ENCODE data around the gene ROBO1. TPM values are rescaled to one million over a fixed set of nuclear protein-coding genes. Genes with fewer than 3 reads are reported as not detected.

The ROBO1 gene
- total RNA-seq, 1 donor from 2014 or later = 250 TPM

DNA sequence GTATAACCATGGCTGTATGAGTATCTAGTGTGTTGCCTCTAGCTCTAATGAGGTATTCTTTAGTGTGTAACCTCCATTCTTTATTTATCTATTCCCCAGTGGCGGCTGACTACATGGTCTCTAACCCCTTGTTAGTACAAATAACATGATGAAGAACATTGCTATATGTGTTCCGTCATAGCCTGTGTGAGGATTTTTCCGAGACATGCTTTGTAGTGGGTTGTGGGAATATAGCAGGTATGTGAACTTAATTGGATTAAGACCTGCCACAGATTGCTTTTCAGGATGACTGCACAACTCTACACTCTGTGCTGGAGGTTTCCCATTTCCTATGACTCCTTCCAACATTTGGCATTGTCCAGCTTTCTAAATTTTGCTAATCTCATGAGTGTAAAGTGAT lies 563.4 kb downstream of the ROBO1 start:
- Mint-ChIP-seq H3K27me3 (ENCODE audit: unreplicated experiment) (peaks cover 1% of the 10 kb centered on the region), H3K4me1 (ENCODE audit: unreplicated experiment) (no peaks in the 10 kb centered on the region), H3K27ac (ENCODE audit: unreplicated experiment) (no peak overlapping the region), H3K4me3 (ENCODE audit: unreplicated experiment) (no peak overlapping the region), H3K36me3 (ENCODE audit: low read depth, unreplicated experiment) (no peaks in the 10 kb centered on the region), H3K9me3 (ENCODE audit: unreplicated experiment) (no peaks in the 10 kb centered on the region)
- no peak for DNase-seq (ENCODE audit: low spot score)
- TF ChIP-seq, protein P1, sequence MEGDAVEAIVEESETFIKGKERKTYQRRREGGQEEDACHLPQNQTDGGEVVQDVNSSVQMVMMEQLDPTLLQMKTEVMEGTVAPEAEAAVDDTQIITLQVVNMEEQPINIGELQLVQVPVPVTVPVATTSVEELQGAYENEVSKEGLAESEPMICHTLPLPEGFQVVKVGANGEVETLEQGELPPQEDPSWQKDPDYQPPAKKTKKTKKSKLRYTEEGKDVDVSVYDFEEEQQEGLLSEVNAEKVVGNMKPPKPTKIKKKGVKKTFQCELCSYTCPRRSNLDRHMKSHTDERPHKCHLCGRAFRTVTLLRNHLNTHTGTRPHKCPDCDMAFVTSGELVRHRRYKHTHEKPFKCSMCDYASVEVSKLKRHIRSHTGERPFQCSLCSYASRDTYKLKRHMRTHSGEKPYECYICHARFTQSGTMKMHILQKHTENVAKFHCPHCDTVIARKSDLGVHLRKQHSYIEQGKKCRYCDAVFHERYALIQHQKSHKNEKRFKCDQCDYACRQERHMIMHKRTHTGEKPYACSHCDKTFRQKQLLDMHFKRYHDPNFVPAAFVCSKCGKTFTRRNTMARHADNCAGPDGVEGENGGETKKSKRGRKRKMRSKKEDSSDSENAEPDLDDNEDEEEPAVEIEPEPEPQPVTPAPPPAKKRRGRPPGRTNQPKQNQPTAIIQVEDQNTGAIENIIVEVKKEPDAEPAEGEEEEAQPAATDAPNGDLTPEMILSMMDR (IDR thresholded peaks at IDR 0.05; ENCODE audit: unreplicated experiment) = no peak

DNA sequence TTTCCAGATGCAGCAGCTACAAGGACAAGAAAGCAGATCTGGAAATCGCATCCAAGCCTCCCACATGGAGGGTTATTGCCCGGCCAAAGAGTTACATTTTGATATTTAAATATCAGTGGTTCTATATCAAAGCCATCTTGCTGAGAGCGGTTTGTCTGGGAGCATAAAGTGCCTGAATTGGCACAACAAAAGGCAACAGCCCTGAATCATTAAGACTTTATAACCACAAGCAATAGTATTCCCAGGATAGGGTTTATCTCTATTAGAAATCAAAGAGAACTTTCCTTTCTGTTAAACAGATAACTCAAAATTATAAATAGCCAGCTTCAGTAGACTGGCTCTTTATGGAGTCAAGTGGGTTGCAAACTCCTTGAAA lies 564.7 kb downstream of the ROBO1 start:
- TF ChIP-seq, protein P1 (IDR thresholded peaks at IDR 0.05; ENCODE audit: unreplicated experiment) = no peak
- H3K27ac Mint-ChIP-seq (ENCODE audit: unreplicated experiment) = no peak overlapping the region
- H3K36me3 Mint-ChIP-seq (ENCODE audit: low read depth, unreplicated experiment) = no peaks in the 10 kb centered on the region
- no peak for DNase-seq (ENCODE audit: low spot score)
- no peaks in the 10 kb centered on the region for H3K9me3 Mint-ChIP-seq (ENCODE audit: unreplicated experiment)
- H3K27me3 Mint-ChIP-seq (ENCODE audit: unreplicated experiment) = peaks cover 1% of the 10 kb centered on the region
- H3K4me1 Mint-ChIP-seq (ENCODE audit: unreplicated experiment) = no peaks in the 10 kb centered on the region
- no peak overlapping the region for H3K4me3 Mint-ChIP-seq (ENCODE audit: unreplicated experiment)

DNA sequence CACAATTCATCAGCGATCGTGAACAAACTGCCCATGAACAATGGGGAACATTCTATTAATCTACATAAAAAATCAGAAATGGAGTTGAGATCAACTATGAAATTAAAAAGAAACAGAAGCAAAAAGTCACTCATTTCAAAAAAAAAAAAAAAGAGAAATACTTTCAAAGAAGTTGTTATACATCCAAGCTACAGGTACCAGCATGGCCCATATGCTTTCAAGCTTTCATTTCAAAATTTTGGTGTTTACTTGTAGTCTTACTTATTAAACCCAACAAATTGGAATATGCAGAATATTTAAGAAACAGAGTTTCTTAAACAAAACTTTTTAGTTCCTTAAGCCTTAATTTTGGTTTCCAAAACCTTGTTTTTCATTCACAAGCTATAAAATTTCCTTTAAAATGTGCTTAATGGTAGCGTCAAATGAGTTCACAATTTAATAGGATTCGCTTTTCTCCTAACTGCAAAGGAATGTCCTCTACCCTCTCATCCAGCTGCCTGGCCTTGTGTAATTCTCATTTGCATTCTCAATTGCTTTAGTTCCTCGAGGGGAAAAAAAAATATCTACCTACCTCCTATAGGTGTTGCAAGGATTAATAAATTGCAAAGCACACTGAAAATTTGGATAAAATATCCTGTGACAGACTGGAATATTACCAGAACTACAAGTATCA lies 565.2 kb downstream of the ROBO1 start:
- no peak overlapping the region for H3K27ac Mint-ChIP-seq (ENCODE audit: unreplicated experiment)

DNA sequence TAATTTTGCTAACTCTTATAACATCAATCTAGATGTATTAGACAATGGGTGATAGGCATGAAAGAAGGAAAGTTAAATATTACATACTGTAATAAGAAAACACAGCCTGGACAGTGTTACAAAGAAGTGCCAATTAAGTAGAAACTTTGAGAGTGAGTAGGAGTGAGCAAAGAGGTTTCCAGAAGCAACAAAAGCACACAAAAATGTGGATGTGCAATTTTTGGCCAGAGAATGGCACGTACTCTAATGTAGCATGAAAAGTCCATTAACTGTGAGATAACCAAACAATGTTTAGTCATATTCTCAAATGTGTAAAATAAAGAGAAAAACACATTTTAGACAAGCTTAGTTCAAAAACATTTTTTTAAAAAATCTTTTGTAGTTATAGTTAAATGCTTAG lies 567.3 kb downstream of the ROBO1 start:
- Mint-ChIP-seq H3K4me3 (ENCODE audit: unreplicated experiment) (no peak overlapping the region), H3K4me1 (ENCODE audit: unreplicated experiment) (no peaks in the 10 kb centered on the region), H3K9me3 (ENCODE audit: unreplicated experiment) (no peaks in the 10 kb centered on the region), H3K36me3 (ENCODE audit: low read depth, unreplicated experiment) (no peaks in the 10 kb centered on the region), H3K27ac (ENCODE audit: unreplicated experiment) (no peak overlapping the region), H3K27me3 (ENCODE audit: unreplicated experiment) (peaks cover 1% of the 10 kb centered on the region)
- TF ChIP-seq, protein P1 (IDR thresholded peaks at IDR 0.05; ENCODE audit: unreplicated experiment) = no peak
- DNase-seq (ENCODE audit: low spot score) = no peak

More for the DNA sequence above, 565.2 kb downstream of the ROBO1 start:
- no peaks in the 10 kb centered on the region for H3K9me3 Mint-ChIP-seq (ENCODE audit: unreplicated experiment)
- no peaks in the 10 kb centered on the region for H3K36me3 Mint-ChIP-seq (ENCODE audit: low read depth, unreplicated experiment)
- H3K4me3 Mint-ChIP-seq (ENCODE audit: unreplicated experiment) = no peak overlapping the region
- DNase-seq (ENCODE audit: low spot score) = no peak
- H3K4me1 Mint-ChIP-seq (ENCODE audit: unreplicated experiment) = no peaks in the 10 kb centered on the region
- H3K27me3 Mint-ChIP-seq (ENCODE audit: unreplicated experiment) = peaks cover 1% of the 10 kb centered on the region
- TF ChIP-seq, protein P1 (IDR thresholded peaks at IDR 0.05; ENCODE audit: unreplicated experiment) = no peak

DNA sequence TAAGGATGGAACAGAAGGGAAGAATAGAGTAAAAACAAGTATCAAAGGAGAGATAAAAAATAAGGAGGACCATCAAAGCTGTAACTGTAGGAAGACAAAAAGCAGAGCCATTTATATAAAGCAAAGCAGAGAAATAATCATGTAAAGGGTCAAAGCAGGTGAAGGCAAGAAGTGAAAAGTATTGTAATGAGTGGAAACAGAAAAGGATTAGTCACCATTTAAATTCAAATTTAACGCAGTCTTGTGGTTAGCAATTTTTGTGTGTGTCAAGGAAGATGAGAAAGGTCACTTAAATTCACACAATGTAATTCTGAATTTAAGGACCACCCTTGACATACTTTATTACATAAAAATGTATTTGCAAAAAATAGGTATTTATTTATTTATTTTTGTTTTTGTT lies 567.8 kb downstream of the ROBO1 start:
- Mint-ChIP-seq H3K4me3 (ENCODE audit: unreplicated experiment) (no peak overlapping the region), H3K27ac (ENCODE audit: unreplicated experiment) (no peak overlapping the region), H3K36me3 (ENCODE audit: low read depth, unreplicated experiment) (no peaks in the 10 kb centered on the region), H3K27me3 (ENCODE audit: unreplicated experiment) (peaks cover 1% of the 10 kb centered on the region), H3K4me1 (ENCODE audit: unreplicated experiment) (no peaks in the 10 kb centered on the region), H3K9me3 (ENCODE audit: unreplicated experiment) (no peaks in the 10 kb centered on the region)
- TF ChIP-seq, protein P1 (IDR thresholded peaks at IDR 0.05; ENCODE audit: unreplicated experiment) = no peak
- DNase-seq (ENCODE audit: low spot score) = no peak

Data from endothelial cell (in vitro differentiated cells).